GM19238 (cell line): Measurements from ENCODE around the gene HSD17B14.

Source experiments
- DNase-seq: peaks from one replicate; pipeline ENCODE4 v3.0.0; 2011; ENCODE audit warnings: low spot score; ENCODE audit not compliant: insufficient read length

The HSD17B14 gene

GRCh38 chr19:48830088-48830487 lies 6.2 kb downstream of the HSD17B14 start:
- DNase-seq = no peak

- no peak for DNase-seq
Measured at GRCh38 chr19:48826606-48827020, 9.7 kb downstream of the HSD17B14 start.

- no peak for DNase-seq
Measured at GRCh38 chr19:48822514-48822913, 13.8 kb downstream of the HSD17B14 start.

GRCh38 chr19:48821633-48822032 lies 14.7 kb downstream of the HSD17B14 start:
- DNase-seq = no peak

- no peak for DNase-seq
Measured at GRCh38 chr19:48819366-48819816, 16.9 kb downstream of the HSD17B14 start.

- no peak for DNase-seq
Measured at GRCh38 chr19:48818234-48818820, 18.0 kb downstream of the HSD17B14 start.

- no peak for DNase-seq
Measured at GRCh38 chr19:48817585-48818124, 18.6 kb downstream of the HSD17B14 start.

- DNase-seq = no peak
Measured at GRCh38 chr19:48815870-48816501, 20.3 kb downstream of the HSD17B14 start.

GRCh38 chr19:48814895-48815294 lies 21.4 kb downstream of the HSD17B14 start:
- no peak for DNase-seq

GRCh38 chr19:48813123-48813913 lies 23.0 kb downstream of the HSD17B14 start:
- DNase-seq = no peak

GRCh38 chr19:48812094-48812929 lies 24.0 kb downstream of the HSD17B14 start:
- DNase-seq = peak; percentile 83

- DNase-seq = no peak
Measured at GRCh38 chr19:48810151-48810550, 26.1 kb downstream of the HSD17B14 start.

GRCh38 chr19:48807590-48808308 lies 28.5 kb downstream of the HSD17B14 start:
- no peak for DNase-seq

- no peak for DNase-seq
Measured at GRCh38 chr19:48806818-48807589, 29.3 kb downstream of the HSD17B14 start.

GRCh38 chr19:48806518-48806817 lies 29.8 kb downstream of the HSD17B14 start:
- DNase-seq = peak; percentile 64

- DNase-seq = no peak
Measured at GRCh38 chr19:48805452-48805851, 30.8 kb downstream of the HSD17B14 start.

- no peak for DNase-seq
Measured at GRCh38 chr19:48804496-48804895, 31.8 kb downstream of the HSD17B14 start.

- no peak for DNase-seq
Measured at GRCh38 chr19:48802623-48803022, 33.7 kb downstream of the HSD17B14 start.

GRCh38 chr19:48799358-48800300 lies 36.7 kb downstream of the HSD17B14 start:
- no peak for DNase-seq
